ENCODE results near the gene ELAVL4. TPM values are rescaled to one million over a fixed set of nuclear protein-coding genes. Genes with fewer than 3 reads are reported as not detected.

ELAVL4 gene
- polyA plus RNA-seq, 1 experiment: not detected

DNA sequence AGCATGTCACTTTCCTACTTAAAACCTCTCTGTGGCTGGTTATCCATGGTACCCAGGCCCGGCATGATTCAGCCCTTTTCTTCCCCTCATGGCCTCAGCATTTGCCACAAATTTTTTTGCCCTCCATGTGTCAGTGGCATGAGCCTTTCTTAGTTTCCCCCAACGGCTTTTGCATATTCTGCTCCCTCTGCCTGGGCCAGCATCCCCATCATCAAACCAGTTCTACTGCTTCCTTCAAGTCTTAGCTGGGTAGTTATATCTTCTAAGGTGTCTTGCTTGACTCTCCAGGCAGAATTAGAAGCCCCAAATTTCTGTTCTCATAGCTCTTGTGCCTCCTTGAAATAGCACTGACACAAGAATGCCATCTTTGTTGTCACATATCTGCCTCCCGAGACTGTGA, 127.9 kb downstream of the ELAVL4 start:
- POLR2A ChIA-PET: no interaction called here
- H3K4me3 ChIP-seq (ENCODE audit: low read depth, low read length): no peak overlapping the region
- CTCF ChIA-PET: no interaction called here

DNA sequence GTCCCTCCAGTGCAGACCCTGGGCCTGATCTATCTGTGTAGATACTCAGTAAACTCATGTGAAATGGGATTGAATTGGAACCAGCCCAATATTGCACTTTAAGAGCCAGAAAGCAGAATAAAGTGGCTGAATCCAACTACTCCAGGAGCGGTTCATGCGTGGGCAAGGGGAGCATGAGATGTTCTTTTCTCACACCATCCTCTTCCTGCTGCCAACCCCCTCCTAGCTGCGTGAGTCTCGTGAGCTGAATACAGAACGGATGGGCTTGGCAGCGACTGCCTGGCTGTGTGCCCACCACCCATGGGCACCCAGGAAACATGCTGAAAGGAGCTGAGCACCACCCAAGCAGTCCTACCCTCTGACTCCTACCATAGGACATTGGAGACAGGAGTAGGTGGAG, 128.3 kb downstream of the ELAVL4 start:
- CTCF ChIA-PET: no interaction called here
- no peaks in the 10 kb centered on the region for H3K27me3 ChIP-seq (ENCODE audit: control insufficient read depth, insufficient read depth, low read length)
- DNase-seq (ENCODE audit: low read depth): no peak
- no peak overlapping the region for H3K4me3 ChIP-seq (ENCODE audit: low read depth, low read length)
- no peaks in the 10 kb centered on the region for H3K36me3 ChIP-seq (ENCODE audit: control insufficient read depth, insufficient read depth, low read length)
- POLR2A ChIA-PET: no interaction called here
- TF ChIP-seq CTCF (IDR thresholded peaks at IDR 0.05; ENCODE audit: insufficient read depth, low read depth, low read length): no peak

More for the DNA sequence above, 127.9 kb downstream of the ELAVL4 start:
- DNase-seq (ENCODE audit: low read depth): no peak
- Histone ChIP-seq H3K36me3 (ENCODE audit: control insufficient read depth, insufficient read depth, low read length) (no peaks in the 10 kb centered on the region), H3K27me3 (ENCODE audit: control insufficient read depth, insufficient read depth, low read length) (no peaks in the 10 kb centered on the region)
- no peak for TF ChIP-seq CTCF (IDR thresholded peaks at IDR 0.05; ENCODE audit: insufficient read depth, low read depth, low read length)

DNA sequence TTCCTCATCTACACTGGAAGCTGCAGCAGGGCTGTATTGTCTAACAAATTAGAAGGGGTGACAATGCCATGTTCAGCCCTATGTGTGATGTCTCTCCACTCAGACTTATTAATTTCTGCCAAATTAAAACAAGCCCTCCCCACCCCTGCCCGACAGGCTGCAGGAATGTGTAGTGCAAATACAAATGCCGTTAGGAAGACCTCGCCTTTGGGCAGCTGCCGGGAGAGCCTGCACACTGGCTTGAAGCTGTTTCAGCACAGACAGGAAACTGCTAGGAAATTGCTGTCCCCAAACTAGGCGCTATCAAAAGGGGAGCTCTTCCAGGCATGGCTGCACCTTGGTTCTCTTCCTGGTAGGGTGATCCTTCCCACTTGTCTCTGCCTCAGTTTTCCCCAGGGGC, 135.2 kb downstream of the ELAVL4 start:
- CTCF ChIA-PET: no interaction called here
- Histone ChIP-seq H3K4me3 (ENCODE audit: low read depth, low read length) (no peak overlapping the region), H3K36me3 (ENCODE audit: control insufficient read depth, insufficient read depth, low read length) (no peaks in the 10 kb centered on the region), H3K27me3 (ENCODE audit: control insufficient read depth, insufficient read depth, low read length) (no peaks in the 10 kb centered on the region)
- TF ChIP-seq CTCF (IDR thresholded peaks at IDR 0.05; ENCODE audit: insufficient read depth, low read depth, low read length): no peak
- POLR2A ChIA-PET: no interaction called here
- DNase-seq (ENCODE audit: low read depth): no peak

DNA sequence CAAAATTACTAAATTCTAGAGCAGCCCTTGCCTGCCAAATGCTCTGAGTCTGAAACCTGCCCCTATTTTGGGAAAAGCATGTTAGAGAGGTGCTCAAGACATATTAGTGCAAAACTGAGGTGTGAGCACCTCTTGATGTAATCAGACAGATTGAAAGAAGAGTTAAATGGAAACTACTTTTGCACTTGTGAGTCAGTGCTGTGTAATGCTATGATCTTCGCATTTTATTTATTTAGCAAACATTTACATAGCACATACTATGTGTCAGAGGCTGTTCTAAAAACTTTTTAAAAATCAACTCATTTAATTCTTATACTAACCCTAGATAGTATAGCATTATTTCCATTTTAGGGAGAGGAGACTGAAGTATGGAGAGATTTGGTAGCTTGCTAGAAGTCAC, 138.1 kb downstream of the ELAVL4 start:
- H3K27me3 ChIP-seq (ENCODE audit: control insufficient read depth, insufficient read depth, low read length): no peaks in the 10 kb centered on the region
- POLR2A ChIA-PET: no interaction called here
- TF ChIP-seq CTCF (IDR thresholded peaks at IDR 0.05; ENCODE audit: insufficient read depth, low read depth, low read length): no peak
- CTCF ChIA-PET: no interaction called here
- no peaks in the 10 kb centered on the region for H3K36me3 ChIP-seq (ENCODE audit: control insufficient read depth, insufficient read depth, low read length)
- DNase-seq (ENCODE audit: low read depth): no peak
- H3K4me3 ChIP-seq (ENCODE audit: low read depth, low read length): no peak overlapping the region

- POLR2A ChIA-PET: no interaction called here
- DNase-seq (ENCODE audit: low read depth): no peak
- TF ChIP-seq CTCF (IDR thresholded peaks at IDR 0.05; ENCODE audit: insufficient read depth, low read depth, low read length): no peak
- Histone ChIP-seq H3K36me3 (ENCODE audit: control insufficient read depth, insufficient read depth, low read length) (no peaks in the 10 kb centered on the region), H3K4me3 (ENCODE audit: low read depth, low read length) (no peak overlapping the region), H3K27me3 (ENCODE audit: control insufficient read depth, insufficient read depth, low read length) (no peaks in the 10 kb centered on the region)
- CTCF ChIA-PET: no interaction called here
Observed at GRCh38 chr1:50251702-50252101, 143.0 kb downstream of the ELAVL4 start.
